Fibroblast of lung (primary cell): Measurements from ENCODE around the gene SCAPER. TPM values are rescaled to one million over a fixed set of nuclear protein-coding genes. Genes with fewer than 3 reads are reported as not detected.

ENCODE experiments used
- DNase-seq, 2 donors: peaks; one replicate each; pipeline versions ENCODE4 v3.0.0 to v3.0.0-alpha.2; 2010; ENCODE audit warnings: low read depth in 2 of 2
- H2AFZ ChIP-seq: 2 replicates; pipeline ENCODE4 v1.5.1; 2012; ENCODE audit warnings: low read length, control low read depth, inconsistent platforms
- H3K27ac ChIP-seq: 2 replicates; pipeline ENCODE4 v1.5.1; 2011; ENCODE audit warnings: low read length, control low read depth; ENCODE audit not compliant: insufficient read depth
- H3K27me3 ChIP-seq: 2 replicates; pipeline ENCODE4 v1.5.1; 2011; ENCODE audit warnings: mild to moderate bottlenecking, low read length; ENCODE audit not compliant: control insufficient read depth, insufficient read depth
- H3K36me3 ChIP-seq: 2 replicates; pipeline ENCODE4 v1.5.1; 2011; ENCODE audit warnings: low read length; ENCODE audit not compliant: control insufficient read depth, insufficient read depth
- H3K4me1 ChIP-seq: 2 replicates; pipeline ENCODE4 v1.5.1; 2011; ENCODE audit warnings: low read length; ENCODE audit not compliant: control insufficient read depth, insufficient read depth; ENCODE audit errors: extremely low read depth
- H3K4me2 ChIP-seq: 2 replicates; pipeline ENCODE4 v1.5.1; 2011; ENCODE audit warnings: low read length, control low read depth; ENCODE audit not compliant: insufficient read depth; ENCODE audit errors: extremely low read depth
- H3K4me3 ChIP-seq, 4 experiments: fragments of 200-600 bp in 1 of 4; sonication (generic) in 1 of 4; replicated peaks in 1 of 4; 2 replicates each; pipeline ENCODE4 v1.5.1; 2011 to 2016; ENCODE audit warnings: low read length in 4 of 4, low read depth in 3 of 4, mild to moderate bottlenecking in 3 of 4, control low read depth in 2 of 4, inconsistent platforms in 1 of 4, mixed read lengths in 1 of 4; ENCODE audit not compliant: insufficient read depth in 1 of 4; ENCODE audit errors: control extremely low read depth in 1 of 4
- H3K79me2 ChIP-seq: 2 replicates; pipeline ENCODE4 v1.5.1; 2012; ENCODE audit warnings: mild to moderate bottlenecking, low read length, inconsistent platforms; ENCODE audit not compliant: control insufficient read depth, insufficient read depth
- H3K9ac ChIP-seq: 2 replicates; pipeline ENCODE4 v1.5.1; 2011; ENCODE audit warnings: mild to moderate bottlenecking, low read length, control low read depth; ENCODE audit not compliant: insufficient read depth
- H3K9me3 ChIP-seq: 2 replicates; pipeline ENCODE4 v1.5.1; 2012; ENCODE audit warnings: low read depth, low read length; ENCODE audit not compliant: control insufficient read depth, insufficient read depth
- H4K20me1 ChIP-seq: 2 replicates; pipeline ENCODE4 v1.5.1; 2011; ENCODE audit warnings: low read length; ENCODE audit not compliant: control insufficient read depth, insufficient read depth; ENCODE audit errors: extremely low read depth
- CTCF ChIP-seq, 2 donors: IDR thresholded peaks in 1 of 2; conservative IDR thresholded peaks in 1 of 2; 1 replicate in 1 of 2; 2 replicates in 1 of 2; pipeline ENCODE4 v1.5.1; 2011 to 2012; ENCODE audit warnings: low read length in 2 of 2, control low read depth in 1 of 2, inconsistent platforms in 1 of 2, low read depth in 1 of 2, mild to moderate bottlenecking in 1 of 2
- EZH2 ChIP-seq: IDR thresholded peaks from 2 replicates; pipeline ENCODE4 v1.5.1; 2012; ENCODE audit warnings: low read length, control low read depth, mild to moderate bottlenecking; ENCODE audit errors: missing control alignments
- polyA plus RNA-seq, 2 donors: library from polyadenylated mRNA; depleted of rRNA in 1 of 2; stranded (reverse) in 1 of 2; unstranded in 1 of 2; fragments of >200 nt; gene quantifications; 2 replicates each; pipeline ENCODE4 v1.2.1, GENCODE V29; 2011 to 2012; ENCODE audit warnings: missing spikeins in 1 of 2
- total RNA-seq: library from RNA; depleted of rRNA; stranded (reverse); fragments of >200 nt; gene quantifications from 2 replicates; pipeline ENCODE4 v1.2.1, GENCODE V29; 2014

Gene SCAPER
- total and polyA plus RNA-seq, 2 donors (not counting 1 experiment from before 2014, with no cell fraction given), result 2.3 to 9.1 TPM

DNA sequence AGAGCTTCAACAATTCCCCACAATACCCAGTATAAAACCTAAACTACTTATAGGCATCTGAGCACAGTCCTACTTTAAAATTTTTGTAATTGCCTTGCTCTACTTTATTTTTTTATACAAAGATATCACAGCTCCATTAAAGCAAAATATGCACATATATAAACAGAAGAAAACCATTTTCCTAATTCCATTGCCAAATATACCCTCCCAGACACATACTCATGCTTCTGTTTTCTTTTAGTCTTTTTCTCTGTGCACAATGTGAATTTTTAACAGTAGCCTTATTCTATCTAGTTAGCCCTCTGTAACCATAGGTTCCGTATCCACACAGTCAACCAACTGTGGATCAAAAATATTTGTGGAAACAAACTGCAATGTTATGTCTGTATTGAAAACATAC, 260.5 kb downstream of the SCAPER start:
- no peak overlapping the region for H3K27ac ChIP-seq
- no peak for DNase-seq
- H3K79me2 ChIP-seq, result no peaks in the 10 kb centered on the region
- no peaks in the 10 kb centered on the region for H3K36me3 ChIP-seq
- no peak for TF ChIP-seq EZH2
- no peak for TF ChIP-seq CTCF (conservative IDR thresholded peaks at IDR 0.05 in 1 of 2, IDR thresholded peaks at IDR 0.05 in 1 of 2; ENCODE audit: low read depth in 1 of 2, low read length in 2 of 2)
- H2AFZ ChIP-seq, result no peak overlapping the region
- no peaks in the 10 kb centered on the region for H3K9me3 ChIP-seq
- H3K4me2 ChIP-seq, result no peak overlapping the region
- no peaks in the 10 kb centered on the region for H3K4me1 ChIP-seq
- H3K27me3 ChIP-seq, result no peaks in the 10 kb centered on the region
- H4K20me1 ChIP-seq, result no peaks in the 10 kb centered on the region
- H3K9ac ChIP-seq, result no peak overlapping the region
- H3K4me3 ChIP-seq, result no peak overlapping the region

GRCh38 chr15:76642671-76643070, 262.5 kb downstream of the SCAPER start:
- H3K9ac ChIP-seq, result no peak overlapping the region
- no peak overlapping the region for H3K4me2 ChIP-seq
- H3K4me3 ChIP-seq, result no peak overlapping the region
- H3K27me3 ChIP-seq, result no peaks in the 10 kb centered on the region
- H2AFZ ChIP-seq, result no peak overlapping the region
- no peak for TF ChIP-seq CTCF (conservative IDR thresholded peaks at IDR 0.05 in 1 of 2, IDR thresholded peaks at IDR 0.05 in 1 of 2; ENCODE audit: low read depth in 1 of 2, low read length in 2 of 2)
- no peak for TF ChIP-seq EZH2
- no peaks in the 10 kb centered on the region for H3K79me2 ChIP-seq
- no peaks in the 10 kb centered on the region for H3K4me1 ChIP-seq
- no peak overlapping the region for H3K27ac ChIP-seq
- no peaks in the 10 kb centered on the region for H4K20me1 ChIP-seq
- DNase-seq, result no peak
- no peaks in the 10 kb centered on the region for H3K9me3 ChIP-seq
- no peaks in the 10 kb centered on the region for H3K36me3 ChIP-seq

- Histone ChIP-seq H3K27ac (no peak overlapping the region), H3K9ac (no peak overlapping the region), H3K4me3 (no peak overlapping the region), H3K4me1 (no peaks in the 10 kb centered on the region), H3K27me3 (no peaks in the 10 kb centered on the region), H3K9me3 (no peaks in the 10 kb centered on the region), H2AFZ (no peak overlapping the region), H3K36me3 (no peaks in the 10 kb centered on the region), H3K79me2 (no peaks in the 10 kb centered on the region), H3K4me2 (no peak overlapping the region), H4K20me1 (no peaks in the 10 kb centered on the region)
- TF ChIP-seq EZH2 (no peak), CTCF (conservative IDR thresholded peaks at IDR 0.05 in 1 of 2, IDR thresholded peaks at IDR 0.05 in 1 of 2; ENCODE audit: low read depth in 1 of 2, low read length in 2 of 2) (no peak)
- no peak for DNase-seq
These were observed 268.0 kb downstream of the SCAPER start for GRCh38 chr15:76637166-76637565.
